Liver (tissue), 9 donors: ENCODE measurements around the gene ANO10. TPM values are rescaled to one million over a fixed set of nuclear protein-coding genes. Genes with fewer than 3 reads are reported as not detected.

Experiments used
- DNase-seq: peaks from one replicate; pipeline ENCODE4 v3.0.0-alpha.2; 2017; ENCODE audit warnings: low spot score
- H3K27ac ChIP-seq, 2 donors: one replicate each; pipeline ENCODE4 v1.7.0; 2013; ENCODE audit warnings: inconsistent platforms in 2 of 2, low read length in 2 of 2, control low read depth in 1 of 2, low read depth in 1 of 2, mild to moderate bottlenecking in 1 of 2
- H3K27me3 ChIP-seq, 4 donors: one replicate each; pipeline versions ENCODE4 v1.6.1 to v1.7.0; 2013; ENCODE audit warnings: low read length in 3 of 4, inconsistent platforms in 1 of 4, mild to moderate bottlenecking in 1 of 4, moderate library complexity in 1 of 4; ENCODE audit not compliant: control insufficient read depth in 4 of 4, insufficient read depth in 4 of 4
- H3K36me3 ChIP-seq, 4 donors: one replicate each; pipeline versions ENCODE4 v1.6.1 to v1.7.0; 2013; ENCODE audit warnings: low read length in 3 of 4, mild to moderate bottlenecking in 3 of 4, low read depth in 1 of 4, moderate library complexity in 1 of 4; ENCODE audit not compliant: control insufficient read depth in 4 of 4, insufficient read depth in 3 of 4
- H3K4me1 ChIP-seq, 4 donors: one replicate each; pipeline versions ENCODE4 v1.6.1 to v1.7.0; 2013; ENCODE audit warnings: low read length in 3 of 4, mild to moderate bottlenecking in 3 of 4, moderate library complexity in 1 of 4; ENCODE audit not compliant: control insufficient read depth in 4 of 4, insufficient read depth in 4 of 4
- H3K4me3 ChIP-seq, 3 donors: one replicate each; pipeline versions ENCODE4 v1.6.1 to v1.7.0; 2013; ENCODE audit warnings: low read length in 3 of 3, control low read depth in 1 of 3, low read depth in 1 of 3, mild to moderate bottlenecking in 1 of 3
- H3K9ac ChIP-seq, 2 donors: one replicate each; pipeline ENCODE4 v1.7.0; 2013; ENCODE audit warnings: low read length in 2 of 2, mild to moderate bottlenecking in 2 of 2, moderate library complexity in 2 of 2, control low read depth in 1 of 2, low read depth in 1 of 2
- H3K9me3 ChIP-seq, 4 donors: one replicate each; pipeline versions ENCODE4 v1.6.1 to v1.7.0; 2013; ENCODE audit warnings: low read length in 3 of 4; ENCODE audit not compliant: control insufficient read depth in 4 of 4
- EGR1 ChIP-seq, 2 donors: IDR thresholded peaks; 2 replicates each; pipeline ENCODE4 v1.6.1; 2016 to 2018; ENCODE audit warnings: antibody characterized with exemption in 2 of 2, low read depth in 2 of 2
- FOXA1 ChIP-seq: IDR thresholded peaks from 2 replicates; pipeline ENCODE4 v1.6.1; 2016; ENCODE audit warnings: antibody characterized with exemption
- FOXA2 ChIP-seq: IDR thresholded peaks from 2 replicates; pipeline ENCODE4 v1.6.1; 2016; ENCODE audit warnings: antibody characterized with exemption
- GABPA ChIP-seq, 2 donors: IDR thresholded peaks in 1 of 2; conservative IDR thresholded peaks in 1 of 2; 2 replicates each; pipeline ENCODE4 v1.6.1; 2016; ENCODE audit warnings: antibody characterized with exemption in 2 of 2, mild to moderate bottlenecking in 1 of 2, moderate library complexity in 1 of 2
- HNF4A ChIP-seq, 2 donors: conservative IDR thresholded peaks; 2 replicates each; pipeline ENCODE4 v1.6.1; 2016; ENCODE audit warnings: antibody characterized with exemption in 2 of 2, mild to moderate bottlenecking in 2 of 2
- JUND ChIP-seq, 2 donors: IDR thresholded peaks; 2 replicates each; pipeline ENCODE4 v1.6.1; 2016; ENCODE audit warnings: antibody characterized with exemption in 2 of 2
- NR2F2 ChIP-seq: IDR thresholded peaks from 2 replicates; pipeline ENCODE4 v1.6.1; 2016; ENCODE audit warnings: antibody characterized with exemption
- RAD21 ChIP-seq, 2 donors: IDR thresholded peaks; 2 replicates each; pipeline ENCODE4 v1.6.1; 2016; ENCODE audit warnings: antibody characterized with exemption in 2 of 2, mild to moderate bottlenecking in 2 of 2
- RXRA ChIP-seq, 2 donors: IDR thresholded peaks; 2 replicates each; pipeline ENCODE4 v1.6.1; 2017 to 2018; ENCODE audit warnings: antibody characterized with exemption in 2 of 2, mild to moderate bottlenecking in 1 of 2
- YY1 ChIP-seq: IDR thresholded peaks from 2 replicates; pipeline ENCODE4 v1.6.1; 2016; ENCODE audit warnings: antibody characterized with exemption, mild to moderate bottlenecking
- WGBS: extraction: QIAGEN DNeasy Blood & Tissue Kit; methylation state at CpG from one replicate; pipeline ENCODE4 v1.1.7; 2013; 5-methylcytosine and 5-hydroxymethylcytosine counted together
- polyA plus RNA-seq, 2 donors: library from polyadenylated mRNA; stranded (reverse) in 1 of 2; unstranded in 1 of 2; fragments of 200-250 nt in 1 of 2; fragments of >200 nt in 1 of 2; fragmentation: Nextera tagmentation in 1 of 2; extraction: Ambion mirVana in 1 of 2; gene quantifications; one replicate each; pipeline versions ENCODE4 v1.2.1 to v1.2.3, GENCODE V29; 2013 to 2015
- total RNA-seq, 2 donors: library from RNA; depleted of rRNA; stranded (reverse); fragments of >200 nt; gene quantifications; one replicate each; pipeline ENCODE4 v1.2.3, GENCODE V29; 2014
- TF ChIP-seq, protein P1 (sequence below): IDR thresholded peaks from 2 replicates; pipeline ENCODE4 v1.6.1; 2016; ENCODE audit warnings: antibody characterized with exemption
- TF ChIP-seq, protein P2 (sequence below): IDR thresholded peaks from 2 replicates; pipeline ENCODE4 v1.6.1; 2016; ENCODE audit warnings: antibody characterized with exemption
- TF ChIP-seq, protein P3 (sequence below): IDR thresholded peaks from 2 replicates; pipeline ENCODE4 v1.6.1; 2016; ENCODE audit warnings: antibody characterized with exemption, mild to moderate bottlenecking
- TF ChIP-seq, protein P4 (sequence below): fragments of 150-350 bp; IDR thresholded peaks from 2 replicates; pipeline ENCODE4 v1.5.1; 2017; ENCODE audit warnings: improper control_type of control experiment, low read depth, low read length; ENCODE audit not compliant: missing input control
- TF ChIP-seq, protein P5 (sequence below): IDR thresholded peaks from 2 replicates; pipeline ENCODE4 v1.6.1; 2016; ENCODE audit warnings: antibody characterized with exemption
- donor health status: healthy.
- donor health status: healthy.
- donor health status: healthy.
- donor health status: healthy.
- donor health status: healthy.

ANO10 gene
- total and polyA plus RNA-seq, 4 donors = 5.6 to 8.7 (median 6.8) TPM

DNA sequence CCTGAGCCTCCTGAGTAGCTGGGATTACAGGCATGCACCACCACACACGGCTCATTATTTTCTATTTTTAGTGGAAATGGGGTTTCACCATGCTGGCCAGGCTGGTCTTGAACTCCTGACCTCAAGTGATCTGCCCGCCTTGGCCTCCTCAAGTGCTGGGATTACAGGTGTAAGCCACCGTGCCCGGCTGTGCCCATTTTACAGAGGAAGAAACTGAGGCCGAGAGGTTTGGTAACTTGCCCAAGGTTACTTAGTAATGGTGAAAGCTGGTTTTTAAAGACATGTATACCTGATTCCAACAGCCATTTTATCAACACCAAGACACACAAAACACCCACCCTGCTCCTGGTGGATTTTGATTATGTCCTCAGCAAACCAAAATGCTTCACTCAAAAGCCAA, 206.7 kb downstream of the ANO10 start:
- no peak for DNase-seq
- Histone ChIP-seq H3K4me1 (no peaks in the 10 kb centered on the region), H3K36me3 (no peaks in the 10 kb centered on the region), H3K4me3 (no peak overlapping the region), H3K27me3 (no peaks in the 10 kb centered on the region), H3K9ac (no peak overlapping the region), H3K9me3 (no peaks in the 10 kb centered on the region), H3K27ac (no peak overlapping the region)
- WGBS = 96% methylated on average over 5 of the region's 5 CpGs
- TF ChIP-seq RXRA (IDR thresholded peaks at IDR 0.05) (no peak), NR2F2 (no peak), FOXA2 (no peak), JUND (IDR thresholded peaks at IDR 0.05) (no peak), RAD21 (IDR thresholded peaks at IDR 0.05) (no peak), EGR1 (IDR thresholded peaks at IDR 0.05; ENCODE audit: low read depth in 2 of 2) (no peak), GABPA (IDR thresholded peaks at IDR 0.05 in 1 of 2, conservative IDR thresholded peaks at IDR 0.05 in 1 of 2) (no peak), YY1 (no peak), FOXA1 (no peak), HNF4A (conservative IDR thresholded peaks at IDR 0.05) (no peak)
- TF ChIP-seq, protein P1, sequence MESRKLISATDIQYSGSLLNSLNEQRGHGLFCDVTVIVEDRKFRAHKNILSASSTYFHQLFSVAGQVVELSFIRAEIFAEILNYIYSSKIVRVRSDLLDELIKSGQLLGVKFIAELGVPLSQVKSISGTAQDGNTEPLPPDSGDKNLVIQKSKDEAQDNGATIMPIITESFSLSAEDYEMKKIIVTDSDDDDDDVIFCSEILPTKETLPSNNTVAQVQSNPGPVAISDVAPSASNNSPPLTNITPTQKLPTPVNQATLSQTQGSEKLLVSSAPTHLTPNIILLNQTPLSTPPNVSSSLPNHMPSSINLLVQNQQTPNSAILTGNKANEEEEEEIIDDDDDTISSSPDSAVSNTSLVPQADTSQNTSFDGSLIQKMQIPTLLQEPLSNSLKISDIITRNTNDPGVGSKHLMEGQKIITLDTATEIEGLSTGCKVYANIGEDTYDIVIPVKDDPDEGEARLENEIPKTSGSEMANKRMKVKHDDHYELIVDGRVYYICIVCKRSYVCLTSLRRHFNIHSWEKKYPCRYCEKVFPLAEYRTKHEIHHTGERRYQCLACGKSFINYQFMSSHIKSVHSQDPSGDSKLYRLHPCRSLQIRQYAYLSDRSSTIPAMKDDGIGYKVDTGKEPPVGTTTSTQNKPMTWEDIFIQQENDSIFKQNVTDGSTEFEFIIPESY = no peak
- TF ChIP-seq, protein P2, sequence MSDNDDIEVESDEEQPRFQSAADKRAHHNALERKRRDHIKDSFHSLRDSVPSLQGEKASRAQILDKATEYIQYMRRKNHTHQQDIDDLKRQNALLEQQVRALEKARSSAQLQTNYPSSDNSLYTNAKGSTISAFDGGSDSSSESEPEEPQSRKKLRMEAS = no peak
- TF ChIP-seq, protein P3, sequence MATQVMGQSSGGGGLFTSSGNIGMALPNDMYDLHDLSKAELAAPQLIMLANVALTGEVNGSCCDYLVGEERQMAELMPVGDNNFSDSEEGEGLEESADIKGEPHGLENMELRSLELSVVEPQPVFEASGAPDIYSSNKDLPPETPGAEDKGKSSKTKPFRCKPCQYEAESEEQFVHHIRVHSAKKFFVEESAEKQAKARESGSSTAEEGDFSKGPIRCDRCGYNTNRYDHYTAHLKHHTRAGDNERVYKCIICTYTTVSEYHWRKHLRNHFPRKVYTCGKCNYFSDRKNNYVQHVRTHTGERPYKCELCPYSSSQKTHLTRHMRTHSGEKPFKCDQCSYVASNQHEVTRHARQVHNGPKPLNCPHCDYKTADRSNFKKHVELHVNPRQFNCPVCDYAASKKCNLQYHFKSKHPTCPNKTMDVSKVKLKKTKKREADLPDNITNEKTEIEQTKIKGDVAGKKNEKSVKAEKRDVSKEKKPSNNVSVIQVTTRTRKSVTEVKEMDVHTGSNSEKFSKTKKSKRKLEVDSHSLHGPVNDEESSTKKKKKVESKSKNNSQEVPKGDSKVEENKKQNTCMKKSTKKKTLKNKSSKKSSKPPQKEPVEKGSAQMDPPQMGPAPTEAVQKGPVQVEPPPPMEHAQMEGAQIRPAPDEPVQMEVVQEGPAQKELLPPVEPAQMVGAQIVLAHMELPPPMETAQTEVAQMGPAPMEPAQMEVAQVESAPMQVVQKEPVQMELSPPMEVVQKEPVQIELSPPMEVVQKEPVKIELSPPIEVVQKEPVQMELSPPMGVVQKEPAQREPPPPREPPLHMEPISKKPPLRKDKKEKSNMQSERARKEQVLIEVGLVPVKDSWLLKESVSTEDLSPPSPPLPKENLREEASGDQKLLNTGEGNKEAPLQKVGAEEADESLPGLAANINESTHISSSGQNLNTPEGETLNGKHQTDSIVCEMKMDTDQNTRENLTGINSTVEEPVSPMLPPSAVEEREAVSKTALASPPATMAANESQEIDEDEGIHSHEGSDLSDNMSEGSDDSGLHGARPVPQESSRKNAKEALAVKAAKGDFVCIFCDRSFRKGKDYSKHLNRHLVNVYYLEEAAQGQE = no peak
- TF ChIP-seq, protein P4, sequence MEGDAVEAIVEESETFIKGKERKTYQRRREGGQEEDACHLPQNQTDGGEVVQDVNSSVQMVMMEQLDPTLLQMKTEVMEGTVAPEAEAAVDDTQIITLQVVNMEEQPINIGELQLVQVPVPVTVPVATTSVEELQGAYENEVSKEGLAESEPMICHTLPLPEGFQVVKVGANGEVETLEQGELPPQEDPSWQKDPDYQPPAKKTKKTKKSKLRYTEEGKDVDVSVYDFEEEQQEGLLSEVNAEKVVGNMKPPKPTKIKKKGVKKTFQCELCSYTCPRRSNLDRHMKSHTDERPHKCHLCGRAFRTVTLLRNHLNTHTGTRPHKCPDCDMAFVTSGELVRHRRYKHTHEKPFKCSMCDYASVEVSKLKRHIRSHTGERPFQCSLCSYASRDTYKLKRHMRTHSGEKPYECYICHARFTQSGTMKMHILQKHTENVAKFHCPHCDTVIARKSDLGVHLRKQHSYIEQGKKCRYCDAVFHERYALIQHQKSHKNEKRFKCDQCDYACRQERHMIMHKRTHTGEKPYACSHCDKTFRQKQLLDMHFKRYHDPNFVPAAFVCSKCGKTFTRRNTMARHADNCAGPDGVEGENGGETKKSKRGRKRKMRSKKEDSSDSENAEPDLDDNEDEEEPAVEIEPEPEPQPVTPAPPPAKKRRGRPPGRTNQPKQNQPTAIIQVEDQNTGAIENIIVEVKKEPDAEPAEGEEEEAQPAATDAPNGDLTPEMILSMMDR = no peak
- TF ChIP-seq, protein P5, sequence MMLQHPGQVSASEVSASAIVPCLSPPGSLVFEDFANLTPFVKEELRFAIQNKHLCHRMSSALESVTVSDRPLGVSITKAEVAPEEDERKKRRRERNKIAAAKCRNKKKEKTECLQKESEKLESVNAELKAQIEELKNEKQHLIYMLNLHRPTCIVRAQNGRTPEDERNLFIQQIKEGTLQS = no peak
